GM18873 (cell line): ENCODE data around the gene UBALD2.
"Not testable (repeated sequence)": the region's sequence is repeated elsewhere in the genome, so short reads cannot be mapped to it uniquely, and the experiment has no call there.

Experiments
- ATAC-seq: cut with Tn5 transposase; IDR thresholded peaks from one replicate; pipeline ENCODE4 v1.9.1; 2021; ENCODE audit warnings: mild to moderate bottlenecking, moderate library complexity, moderate number of reproducible peaks; ENCODE audit not compliant: unreplicated experiment, low FRiP score

The UBALD2 gene

DNA sequence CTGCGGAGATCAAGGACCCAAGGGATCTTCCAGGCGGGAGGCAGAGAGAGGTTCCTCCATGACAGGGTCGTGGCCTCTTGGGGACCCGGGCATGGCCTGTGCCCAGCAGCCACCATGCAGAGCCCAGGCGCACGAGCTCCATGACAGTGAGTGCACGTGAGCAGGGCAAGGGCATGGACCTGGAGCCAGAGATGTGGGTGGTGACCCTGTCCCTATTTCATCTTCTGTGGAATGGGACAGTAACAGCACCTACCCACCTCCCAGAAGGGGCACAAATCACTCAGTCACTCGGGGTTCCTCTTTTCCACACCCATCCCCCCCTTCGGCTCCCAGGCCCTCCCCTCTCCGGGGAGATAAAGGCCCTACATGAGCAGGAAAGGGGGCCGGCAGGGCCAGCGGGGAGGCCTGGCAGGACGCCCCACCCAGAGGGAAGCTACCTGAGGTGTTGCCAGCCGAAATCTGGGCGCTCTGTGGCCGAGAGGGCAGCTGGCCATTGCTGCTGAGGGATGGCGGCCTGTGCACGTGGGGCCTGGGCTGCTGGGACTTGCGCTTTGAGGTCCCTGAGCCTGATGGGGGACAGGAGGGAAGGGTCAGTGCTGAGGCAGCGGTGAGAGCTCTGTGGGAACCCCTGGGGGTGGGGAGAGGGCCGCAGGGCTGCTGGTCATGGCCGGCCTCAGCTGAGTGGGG lies 10.4 kb downstream of the UBALD2 start:
- no peak for ATAC-seq

DNA sequence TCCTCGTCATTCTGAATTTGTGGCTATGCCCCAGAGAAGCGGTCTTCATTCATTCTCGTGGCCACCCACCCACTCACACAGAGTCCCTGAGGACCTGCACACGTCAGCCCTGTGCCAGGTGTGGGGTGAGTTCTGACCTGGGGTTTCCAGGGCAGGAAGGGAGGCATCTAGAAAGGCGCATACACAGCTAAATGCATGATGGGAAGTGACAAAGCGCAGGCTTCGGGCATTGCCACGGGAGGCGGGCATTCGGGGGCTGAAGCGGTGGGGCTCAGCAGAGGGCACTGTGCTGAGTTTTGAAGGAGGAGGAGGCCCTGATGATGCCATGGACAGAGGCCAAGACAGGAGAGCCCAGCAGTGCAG lies 10.9 kb downstream of the UBALD2 start:
- no peak for ATAC-seq

DNA sequence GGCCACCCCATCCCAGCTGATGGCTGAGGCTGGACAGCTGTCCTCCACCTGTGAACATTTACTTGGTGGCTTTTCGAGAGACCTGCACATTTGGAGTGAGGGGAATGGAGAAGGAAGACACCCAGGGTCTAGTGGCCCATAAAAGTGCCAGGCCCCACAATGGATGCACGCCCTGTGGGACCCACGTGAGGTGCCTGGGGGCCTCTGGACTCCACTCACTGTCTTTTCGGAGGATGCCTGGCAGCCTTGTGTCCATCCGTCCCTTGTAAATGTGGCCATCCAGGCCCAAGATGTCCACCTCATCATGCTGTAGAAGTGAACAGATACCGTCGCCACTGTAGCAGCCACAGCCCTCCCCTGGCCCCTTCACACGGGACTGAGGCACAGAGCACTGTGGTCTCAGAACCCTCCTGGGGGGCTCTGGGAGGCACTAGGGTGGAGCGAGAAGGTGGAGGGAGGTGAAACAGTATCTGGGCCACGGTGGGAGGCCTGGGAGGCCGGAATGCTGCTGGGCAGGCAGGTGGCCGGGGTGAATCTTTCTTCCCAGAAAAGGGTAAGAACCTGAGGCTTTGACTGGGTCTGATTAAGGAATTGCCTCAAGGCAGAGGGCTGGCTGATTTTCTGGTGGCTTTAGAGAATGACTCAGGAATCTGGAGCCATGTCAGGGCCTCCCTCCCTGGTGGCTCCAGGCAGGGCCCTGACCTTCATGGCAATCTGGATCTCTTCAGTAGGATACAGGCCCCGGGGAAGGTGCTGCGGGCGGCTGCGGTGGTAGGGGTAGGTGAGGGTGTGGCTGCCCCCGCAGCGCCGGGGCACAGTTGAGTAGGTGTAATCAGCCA lies 11.5 kb downstream of the UBALD2 start:
- ATAC-seq = no peak

DNA sequence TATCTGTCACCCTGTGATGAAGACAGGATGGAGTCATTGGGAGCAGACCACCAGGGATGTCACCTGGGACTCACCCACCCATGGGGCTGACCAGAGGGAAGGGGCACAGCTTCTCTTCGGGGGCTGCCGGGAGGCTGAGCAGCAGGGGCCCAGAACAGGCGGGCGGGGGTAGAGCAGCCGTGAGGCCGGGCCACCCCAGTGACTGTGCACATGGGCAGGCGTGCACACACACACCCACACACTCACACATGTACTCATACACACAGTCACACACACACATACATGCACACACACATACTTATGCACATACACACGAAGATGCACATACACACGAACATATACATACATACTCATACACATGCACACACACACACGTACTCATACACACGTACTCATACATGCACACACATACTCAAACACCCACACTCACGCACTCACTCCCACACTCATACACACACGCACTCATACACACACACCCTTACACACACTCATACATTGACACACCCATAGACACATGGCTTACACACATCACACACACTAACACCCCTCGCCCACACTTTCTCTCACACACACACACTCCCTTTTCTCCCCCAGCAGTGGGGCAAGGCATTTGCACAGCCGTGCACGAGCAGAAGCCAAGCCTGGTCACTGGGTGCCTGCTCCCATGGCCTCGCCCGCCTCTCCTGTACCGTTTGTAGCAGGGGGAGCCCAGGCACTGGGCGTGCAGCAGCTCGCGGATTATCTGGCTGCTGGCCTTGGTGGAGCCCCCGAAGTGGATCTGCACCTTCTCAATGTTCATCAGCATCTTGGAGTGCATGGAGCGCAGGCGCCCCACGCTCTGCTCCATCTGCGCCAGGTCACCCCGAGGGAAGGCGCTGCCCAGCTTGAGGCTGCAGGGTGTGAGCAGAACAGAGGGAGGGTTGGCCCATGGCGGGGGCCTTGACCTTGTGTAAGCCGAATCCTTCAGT lies 12.4 kb downstream of the UBALD2 start:
- no peak for ATAC-seq

DNA sequence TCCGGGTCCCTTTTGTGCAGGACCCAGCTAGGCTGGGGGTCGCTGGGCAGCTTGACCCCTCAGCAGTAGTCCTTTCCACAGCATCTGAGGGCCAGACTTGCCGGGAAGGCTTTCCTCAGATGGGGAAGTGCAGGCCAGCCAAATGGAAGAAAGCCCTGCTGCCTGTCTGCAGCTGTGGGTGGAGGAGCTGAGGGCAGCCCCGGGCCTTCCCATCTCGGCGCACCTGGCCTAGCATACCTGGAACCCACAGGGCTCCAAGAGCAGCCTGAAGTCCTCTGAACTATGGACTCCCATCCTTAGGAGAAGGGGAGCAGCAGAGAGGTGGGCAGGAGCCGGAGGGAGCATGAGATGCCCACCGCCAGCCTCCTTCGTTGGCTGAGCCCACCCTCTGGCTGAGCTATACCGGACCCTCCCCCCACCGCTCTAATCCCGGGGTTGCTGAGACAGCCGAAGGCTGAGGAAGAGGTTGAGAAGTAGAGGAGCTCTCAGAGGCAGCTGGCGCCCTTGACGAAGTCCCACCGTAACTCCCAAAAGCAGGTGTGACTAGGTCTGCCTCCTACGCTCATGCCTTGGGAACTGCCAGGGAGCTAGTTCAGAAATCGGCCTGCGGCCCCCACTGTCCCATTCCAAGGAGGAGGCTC lies 13.2 kb downstream of the UBALD2 start:
- no peak for ATAC-seq

DNA sequence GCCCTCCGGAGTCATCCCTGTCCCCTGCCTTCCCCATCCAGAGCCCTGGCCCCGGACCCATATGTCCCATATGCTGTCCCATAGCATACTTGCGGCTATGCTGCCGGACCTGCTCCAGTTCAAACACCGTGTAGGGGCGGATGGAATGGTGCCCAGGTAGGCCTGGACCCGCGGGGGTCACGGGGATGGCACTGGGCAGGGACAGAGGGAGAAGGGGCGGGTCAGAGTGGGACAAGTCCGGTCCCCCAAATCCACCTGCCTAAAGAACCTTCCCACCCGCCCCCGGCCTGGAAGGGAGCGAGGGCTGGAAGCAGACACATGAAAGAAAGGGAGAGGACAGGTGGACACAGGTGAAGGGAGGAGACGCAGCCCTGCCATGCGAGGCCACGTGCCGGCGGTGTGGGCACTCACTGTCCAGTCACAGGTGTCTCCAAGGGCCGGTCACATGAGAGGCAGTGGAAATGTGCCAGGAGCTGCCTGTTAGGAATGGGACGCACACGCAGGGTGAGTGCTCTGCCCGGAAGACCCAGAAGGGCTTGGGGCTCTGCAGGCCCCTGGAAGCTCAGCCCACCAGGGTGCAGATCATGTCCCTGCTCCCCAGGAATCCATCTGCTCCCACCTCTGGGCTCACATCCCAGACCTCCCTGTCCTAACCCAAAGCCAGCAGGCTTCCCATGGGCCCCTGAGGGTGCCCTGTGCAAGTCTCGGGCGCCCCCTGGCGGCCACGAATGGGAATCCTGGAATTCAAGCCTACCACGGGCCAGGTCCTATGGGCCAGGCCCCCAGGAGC lies 14.0 kb downstream of the UBALD2 start:
- no peak for ATAC-seq

DNA sequence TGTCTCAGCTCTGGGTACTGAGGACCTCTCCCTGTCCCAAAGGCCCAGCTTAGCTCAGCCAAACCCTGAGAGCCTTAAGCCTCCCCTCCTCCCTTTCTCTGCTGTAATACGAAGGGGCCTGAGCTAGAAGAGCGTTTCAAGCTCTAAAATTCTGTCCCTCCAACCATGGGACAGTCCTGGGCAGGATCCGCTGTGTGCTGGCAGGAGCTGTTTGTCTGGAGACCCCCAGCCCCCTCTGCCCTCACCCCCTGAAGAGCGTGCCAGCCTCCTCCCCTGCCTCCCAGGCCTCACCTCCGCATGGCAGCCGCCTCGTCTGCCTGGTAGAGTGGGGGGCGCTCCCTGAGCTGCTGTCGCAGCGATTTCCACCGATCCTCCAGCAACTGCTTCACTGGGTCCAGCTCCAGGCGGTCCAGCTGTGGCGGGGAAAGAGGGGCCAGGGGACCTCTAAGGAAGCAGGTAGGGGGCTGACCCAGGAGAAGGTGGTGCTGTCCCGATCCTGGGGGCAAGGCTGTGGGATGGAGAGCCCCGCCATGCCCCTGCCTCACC lies 14.7 kb downstream of the UBALD2 start:
- no peak for ATAC-seq

DNA sequence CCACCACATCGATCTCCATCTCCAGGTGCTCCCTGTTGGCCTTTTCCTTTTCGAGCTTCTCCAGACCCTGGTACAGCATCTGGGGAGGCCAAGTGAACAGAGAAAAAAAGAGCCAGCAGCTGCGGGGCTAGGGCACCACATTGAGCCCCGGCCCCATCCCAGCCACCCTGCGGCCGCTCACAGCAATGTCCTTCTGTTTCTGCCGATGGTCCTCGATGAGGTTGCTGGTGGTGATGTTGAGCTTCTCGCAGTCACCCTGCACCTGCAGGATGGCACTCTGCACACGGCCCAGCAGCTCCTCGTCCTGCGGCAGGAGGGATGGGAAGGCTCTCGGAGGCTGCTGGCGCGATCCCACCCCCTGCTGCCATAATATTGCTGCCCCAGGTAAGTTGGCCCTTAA lies 15.5 kb downstream of the UBALD2 start:
- no peak for ATAC-seq

DNA sequence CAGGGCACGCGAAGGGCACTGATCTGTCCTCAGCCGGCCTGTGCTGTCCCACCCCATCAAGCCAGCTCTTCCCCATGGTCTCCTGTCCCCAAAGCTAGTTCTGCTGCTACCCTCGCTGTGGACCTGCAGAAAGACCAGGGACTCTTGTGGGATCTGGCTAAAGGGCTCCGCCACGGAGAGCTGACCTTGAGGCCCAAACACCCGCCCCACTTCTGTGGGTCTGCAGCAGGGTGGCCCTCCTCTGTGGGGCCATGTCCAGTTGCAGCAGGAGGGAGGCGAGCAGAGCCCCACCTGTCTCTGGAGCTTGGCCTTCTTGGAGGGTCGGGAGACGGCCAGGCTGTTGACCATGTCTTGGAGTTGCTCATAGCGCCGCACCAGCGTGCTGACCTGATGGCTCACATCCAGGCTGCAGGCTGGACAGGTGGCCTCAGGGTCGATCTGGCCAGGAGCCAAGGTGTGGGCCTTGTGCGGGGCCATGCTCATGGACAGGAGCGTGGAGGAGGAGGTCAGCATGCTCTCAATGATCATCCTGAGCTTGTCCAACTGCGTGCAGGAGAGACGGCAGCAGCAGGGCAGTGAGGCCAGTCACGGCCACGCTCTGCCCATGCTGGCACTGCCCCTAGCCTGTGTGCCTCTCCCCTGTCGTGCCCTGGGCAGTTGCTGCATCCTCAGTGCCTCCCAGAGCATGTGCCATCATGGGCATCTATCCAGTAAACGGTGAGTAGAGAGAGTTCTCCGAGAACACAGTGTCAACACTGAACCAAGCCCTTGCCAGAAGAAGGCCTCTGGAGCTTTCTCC lies 16.6 kb downstream of the UBALD2 start:
- ATAC-seq = no peak

DNA sequence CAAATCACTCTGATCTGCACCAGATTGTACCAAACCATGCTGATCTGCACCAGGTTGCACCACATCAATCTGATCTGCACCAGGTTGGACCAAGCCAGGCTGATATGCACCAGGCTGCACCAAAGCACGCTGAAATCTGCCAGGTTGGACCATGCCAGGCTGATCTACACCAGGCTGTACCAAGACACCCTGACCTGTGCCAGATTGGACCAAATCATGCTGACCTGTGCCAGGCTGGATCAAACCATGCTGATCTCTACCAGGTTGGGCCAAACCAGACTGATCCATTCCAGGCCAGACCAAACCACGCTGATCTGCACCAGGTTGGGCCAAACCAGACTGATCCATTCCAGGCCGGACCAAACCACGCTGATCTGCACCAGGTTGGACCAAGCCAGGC lies 27.4 kb downstream of the UBALD2 start:
- no peak for ATAC-seq

DNA sequence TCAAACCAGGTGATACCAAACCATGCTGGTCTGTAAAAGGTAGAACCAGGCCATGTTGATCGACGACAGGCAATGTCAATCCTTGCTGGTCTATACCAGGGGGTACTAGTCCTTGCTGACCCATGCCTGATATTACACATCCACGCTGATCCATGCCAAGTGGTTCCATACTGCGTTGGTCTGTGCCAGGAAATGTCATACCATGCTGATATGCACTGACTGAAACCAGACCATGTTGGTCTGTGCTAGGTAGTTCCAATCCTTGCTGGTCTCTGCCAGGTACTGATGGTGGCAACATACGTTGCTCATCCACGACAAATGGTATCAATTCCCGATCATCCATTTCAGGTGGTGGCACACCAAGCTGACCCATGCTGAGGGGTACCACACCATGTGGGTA lies 28.0 kb downstream of the UBALD2 start:
- ATAC-seq = no peak

DNA sequence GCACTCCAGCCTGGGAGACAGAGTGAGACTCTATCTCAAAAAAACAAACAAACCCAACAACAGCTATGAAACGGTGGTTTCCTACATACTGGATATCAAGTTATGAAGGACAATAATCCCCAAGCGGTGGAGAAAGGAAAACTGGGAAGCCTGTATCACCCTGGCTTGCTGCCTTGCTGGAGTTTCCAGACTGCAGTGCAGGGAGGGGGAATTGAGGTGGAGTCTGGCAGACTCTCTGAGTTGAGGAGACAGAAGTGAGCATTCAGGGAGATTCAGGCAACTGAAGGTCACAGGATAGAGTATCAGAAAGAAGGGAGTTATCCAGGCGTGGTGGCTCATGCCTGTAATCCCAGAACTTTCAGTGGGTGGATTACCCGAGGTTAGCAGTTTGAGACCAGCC lies 31.0 kb downstream of the UBALD2 start:
- ATAC-seq = no peak

DNA sequence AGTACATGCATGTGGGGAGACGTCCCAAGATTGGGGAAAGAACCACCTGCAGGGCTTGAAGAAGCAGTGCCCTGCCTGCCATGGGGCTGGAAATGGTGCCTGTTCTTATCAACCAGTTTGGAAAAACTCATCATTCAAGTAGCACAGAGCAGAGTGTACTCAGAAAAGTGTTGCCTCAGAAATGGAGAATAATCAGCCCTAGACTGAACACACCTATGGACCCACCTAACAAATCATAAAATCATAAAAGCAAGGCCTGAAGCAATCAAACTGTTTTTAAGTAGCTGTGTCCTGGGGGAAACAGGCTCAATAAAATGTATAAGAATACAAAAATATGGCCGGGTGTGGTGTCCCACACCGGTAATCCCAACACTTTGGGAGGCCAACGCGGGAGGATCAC lies 31.7 kb downstream of the UBALD2 start:
- no peak for ATAC-seq

DNA sequence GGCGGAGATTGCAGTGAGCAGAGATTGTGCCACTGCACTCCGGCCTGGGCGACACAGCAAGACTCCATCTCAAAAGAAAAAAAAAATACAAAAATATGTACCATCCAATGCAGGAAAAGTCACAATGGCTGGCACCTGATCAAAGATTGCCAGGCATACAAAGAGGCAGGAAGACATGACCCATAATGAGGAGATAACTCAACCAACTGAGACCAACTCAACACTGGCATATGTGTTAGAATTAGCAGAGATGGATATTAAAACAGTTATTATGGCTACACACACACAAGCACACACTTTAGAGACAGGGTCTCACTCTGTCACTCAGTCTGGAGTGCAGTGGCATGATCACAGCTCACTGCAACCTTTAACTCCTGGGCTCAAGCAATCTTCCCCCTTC lies 32.3 kb downstream of the UBALD2 start:
- no peak for ATAC-seq

DNA sequence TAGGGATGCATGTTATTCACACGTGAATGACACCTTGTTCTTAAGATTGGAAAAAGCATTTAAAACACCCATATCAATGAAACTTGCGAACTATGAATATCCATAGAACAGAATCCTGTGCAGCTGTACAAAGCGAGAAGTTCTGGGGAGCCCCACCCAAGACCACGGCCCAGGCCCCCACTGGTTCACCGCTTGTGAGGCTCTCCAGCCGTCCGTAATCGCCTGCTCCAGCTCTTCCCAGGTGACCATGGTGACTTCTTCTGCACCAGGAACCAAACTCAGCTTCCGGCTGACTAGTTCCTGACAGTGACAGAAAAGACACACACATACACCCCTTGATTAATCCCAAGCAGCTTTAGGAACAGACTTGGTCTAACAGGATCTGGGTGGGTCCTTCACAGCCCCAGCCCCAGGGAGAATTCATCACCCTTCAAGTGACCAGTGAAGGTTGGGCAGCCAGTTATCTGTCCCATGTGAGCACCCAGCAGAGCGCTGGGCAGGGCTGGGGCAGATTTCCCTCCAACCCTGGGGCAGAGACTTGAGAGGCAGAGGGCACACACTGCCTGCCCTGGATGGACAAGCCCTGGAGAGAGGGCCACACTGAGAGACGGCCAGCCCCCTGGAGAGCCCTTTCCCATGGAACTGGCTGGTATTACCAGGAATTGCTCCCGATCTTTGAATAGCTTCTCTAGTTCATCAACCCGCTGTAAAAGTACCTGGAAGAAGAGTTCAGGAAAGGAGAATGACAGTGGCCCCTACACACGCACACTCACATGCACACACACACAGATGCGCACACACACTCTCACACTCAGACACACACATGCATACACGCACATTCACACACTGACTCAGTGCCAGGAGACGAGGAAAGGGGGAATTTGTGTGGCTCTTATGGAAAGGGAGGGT lies 39.3 kb downstream of the UBALD2 start:
- no peak for ATAC-seq

DNA sequence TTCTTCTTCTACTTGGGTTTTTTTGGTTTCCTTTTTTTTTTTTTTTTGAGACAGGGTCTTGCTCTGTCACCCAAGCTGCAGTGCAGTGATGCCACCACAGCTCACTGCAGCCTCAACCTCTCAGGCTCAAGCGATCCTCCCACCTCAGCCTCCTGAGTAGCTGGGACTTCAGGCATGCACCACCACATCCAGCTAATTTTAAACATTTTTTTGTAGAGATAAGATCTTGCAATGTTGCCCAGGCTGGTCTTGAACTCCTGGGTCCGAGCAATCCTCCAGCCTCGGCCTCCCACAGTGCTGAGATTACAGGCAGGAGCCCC lies 39.9 kb downstream of the UBALD2 start:
- not testable (repeated sequence) for ATAC-seq

DNA sequence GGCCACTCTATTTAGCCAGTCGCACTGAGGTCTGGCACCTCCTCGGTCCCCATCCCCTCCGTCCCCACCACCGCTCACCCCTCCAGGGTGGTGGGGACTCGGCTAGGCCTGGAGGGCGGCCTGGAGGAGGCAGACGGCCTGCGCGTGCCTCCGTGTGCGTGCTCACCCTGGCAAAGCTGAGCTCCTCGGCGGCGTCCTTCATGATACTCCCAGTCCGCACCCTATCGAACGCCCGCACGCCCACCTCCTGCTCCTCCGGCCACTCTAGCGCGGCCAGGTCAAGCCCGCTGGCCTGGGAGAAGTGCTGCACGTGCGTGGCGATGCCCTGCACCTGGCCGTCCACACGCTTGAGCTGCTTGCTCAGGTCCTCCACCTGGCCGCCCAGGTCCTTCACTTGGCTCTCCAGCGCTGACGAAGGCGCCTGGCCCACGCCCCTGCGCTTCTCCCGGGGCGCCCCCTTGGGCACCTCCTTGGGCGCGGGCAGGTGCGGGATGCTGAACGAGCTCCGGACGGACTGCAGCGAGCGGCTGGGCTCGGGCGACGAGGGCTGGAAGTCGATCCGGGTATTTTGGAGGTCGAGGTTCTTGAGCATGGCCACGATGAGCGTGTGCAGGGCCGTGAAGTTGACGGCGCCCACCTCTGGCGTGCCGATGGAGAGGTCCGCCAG lies 42.3 kb downstream of the UBALD2 start:
- ATAC-seq = no peak
